ENCODE data around the gene LMO7. TPM values are rescaled to one million over a fixed set of nuclear protein-coding genes. Genes with fewer than 3 reads are reported as not detected.

Gene LMO7
- total RNA-seq, 2 experiments from 2014 or later, result 14.1 to 15.7 TPM

DNA sequence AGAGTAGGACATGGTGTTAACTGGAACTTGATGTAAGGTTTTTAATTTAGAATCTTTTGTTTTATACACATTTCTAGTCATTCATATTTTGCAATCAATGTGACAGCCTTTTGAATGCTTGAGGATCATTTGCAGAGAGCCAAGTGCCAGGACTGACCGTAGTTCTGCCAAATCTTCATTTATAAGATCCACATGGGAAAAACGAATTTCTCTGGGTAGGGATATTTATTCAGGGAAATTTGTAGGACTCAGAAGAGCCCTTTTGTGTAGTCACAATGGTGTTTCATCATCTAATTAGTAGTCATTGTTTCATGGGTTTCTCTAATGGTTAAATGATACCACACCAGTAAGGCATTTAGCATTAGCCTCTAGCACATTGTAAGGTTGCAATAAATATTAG, 161.1 kb downstream of the LMO7 start:
- H3K4me1 Mint-ChIP-seq, result peaks cover 29% of the 10 kb centered on the region
- H3K27me3 Mint-ChIP-seq, result no peaks in the 10 kb centered on the region
- H3K27ac Mint-ChIP-seq, result no peak overlapping the region
- H3K36me3 Mint-ChIP-seq, result peaks cover 23% of the 10 kb centered on the region
- no peak for DNase-seq
- H3K4me3 Mint-ChIP-seq, result no peak overlapping the region
- H3K9me3 Mint-ChIP-seq, result peaks cover 3% of the 10 kb centered on the region

DNA sequence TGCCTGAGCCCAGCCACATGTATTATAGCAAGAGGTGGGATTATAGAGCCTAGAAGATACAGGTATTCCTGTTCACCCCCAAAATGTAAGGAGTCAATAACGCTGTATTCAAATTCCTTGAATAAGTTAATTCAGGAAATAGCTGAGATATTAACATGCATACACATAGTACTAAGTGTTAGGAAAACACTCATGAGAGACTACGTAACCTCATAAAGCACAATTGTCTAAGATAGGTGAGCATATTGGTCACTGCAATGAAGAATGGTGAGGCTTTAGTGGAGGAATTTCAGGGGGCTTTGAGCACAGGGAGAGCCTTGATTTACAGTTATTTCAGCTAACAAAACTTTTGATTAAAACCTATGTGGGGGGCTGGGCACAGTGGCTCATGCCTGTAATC, 161.6 kb downstream of the LMO7 start:
- H3K36me3 Mint-ChIP-seq, result peaks cover 21% of the 10 kb centered on the region
- DNase-seq, result no peak
- H3K4me1 Mint-ChIP-seq, result peaks cover 30% of the 10 kb centered on the region
- no peak overlapping the region for H3K4me3 Mint-ChIP-seq
- peaks cover 3% of the 10 kb centered on the region for H3K9me3 Mint-ChIP-seq
- H3K27me3 Mint-ChIP-seq, result no peaks in the 10 kb centered on the region
- H3K27ac Mint-ChIP-seq, result no peak overlapping the region

DNA sequence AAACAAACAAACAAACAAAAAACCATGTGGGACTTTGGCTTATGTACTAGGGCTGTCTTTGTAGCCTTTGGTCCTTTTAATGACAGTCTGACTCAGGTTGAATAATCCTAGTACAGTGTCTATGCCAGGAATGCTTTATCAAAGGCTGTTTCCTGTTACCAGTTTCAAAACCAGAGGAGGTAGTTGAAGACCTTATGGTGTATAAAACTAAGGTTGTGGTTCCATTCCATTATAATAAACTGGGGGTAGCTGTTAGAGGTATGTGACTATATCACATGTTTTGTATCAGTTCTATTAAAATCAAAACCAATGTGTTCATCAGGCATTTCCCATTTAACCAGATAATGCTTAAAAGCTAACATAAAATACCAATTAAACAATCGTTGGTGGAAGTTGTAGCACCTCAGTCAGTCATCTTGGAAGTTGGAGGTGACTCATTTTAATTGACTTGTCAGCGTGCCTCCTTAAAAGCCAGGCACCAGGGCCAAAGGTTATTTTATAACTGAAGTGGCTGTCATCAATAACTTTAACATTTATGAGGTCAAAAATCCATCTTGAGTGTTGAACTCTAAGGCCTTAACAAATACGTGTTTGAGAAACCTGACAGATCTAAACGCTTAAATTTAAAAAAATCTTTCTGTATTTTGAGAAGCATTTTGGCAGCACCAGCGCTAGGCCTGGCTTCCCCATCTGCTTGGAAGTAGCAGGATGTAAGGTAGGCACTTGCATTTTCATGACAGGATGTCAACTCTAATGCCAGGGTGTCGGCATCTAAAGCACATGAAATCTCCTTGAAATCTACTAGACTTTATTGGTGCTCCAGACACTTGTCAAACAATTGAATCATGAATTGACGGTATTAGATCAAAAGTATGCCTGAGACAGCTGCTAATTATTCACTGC, 162.5 kb downstream of the LMO7 start:
- Mint-ChIP-seq H3K9me3 (peaks cover 2% of the 10 kb centered on the region), H3K4me3 (no peak overlapping the region), H3K27ac (peak overlapping the region; percentile 9), H3K36me3 (peaks cover 21% of the 10 kb centered on the region), H3K27me3 (no peaks in the 10 kb centered on the region), H3K4me1 (peaks cover 37% of the 10 kb centered on the region)
- DNase-seq, result peak; percentile 6

DNA sequence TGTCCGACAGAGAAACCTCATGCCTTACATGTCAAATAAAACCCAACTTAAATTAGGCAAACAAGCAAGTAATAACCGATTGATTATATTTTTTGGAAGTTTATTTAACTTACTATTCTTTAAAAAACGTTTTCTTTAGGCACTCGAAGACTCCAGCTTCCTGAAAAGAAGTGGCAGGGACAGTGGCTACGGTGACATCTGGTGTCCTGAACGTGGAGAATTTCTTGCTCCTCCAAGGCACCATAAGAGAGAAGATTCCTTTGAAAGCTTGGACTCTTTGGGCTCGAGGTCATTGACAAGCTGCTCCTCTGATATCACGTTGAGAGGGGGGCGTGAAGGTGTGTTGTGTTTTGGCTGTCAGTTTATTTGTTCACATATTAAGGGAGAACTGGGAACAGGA, 164.4 kb downstream of the LMO7 start:
- no peak for DNase-seq
- Mint-ChIP-seq H3K27ac (no peak overlapping the region), H3K4me3 (no peak overlapping the region), H3K27me3 (no peaks in the 10 kb centered on the region), H3K9me3 (no peaks in the 10 kb centered on the region), H3K4me1 (peaks cover 34% of the 10 kb centered on the region), H3K36me3 (peaks cover 25% of the 10 kb centered on the region)

DNA sequence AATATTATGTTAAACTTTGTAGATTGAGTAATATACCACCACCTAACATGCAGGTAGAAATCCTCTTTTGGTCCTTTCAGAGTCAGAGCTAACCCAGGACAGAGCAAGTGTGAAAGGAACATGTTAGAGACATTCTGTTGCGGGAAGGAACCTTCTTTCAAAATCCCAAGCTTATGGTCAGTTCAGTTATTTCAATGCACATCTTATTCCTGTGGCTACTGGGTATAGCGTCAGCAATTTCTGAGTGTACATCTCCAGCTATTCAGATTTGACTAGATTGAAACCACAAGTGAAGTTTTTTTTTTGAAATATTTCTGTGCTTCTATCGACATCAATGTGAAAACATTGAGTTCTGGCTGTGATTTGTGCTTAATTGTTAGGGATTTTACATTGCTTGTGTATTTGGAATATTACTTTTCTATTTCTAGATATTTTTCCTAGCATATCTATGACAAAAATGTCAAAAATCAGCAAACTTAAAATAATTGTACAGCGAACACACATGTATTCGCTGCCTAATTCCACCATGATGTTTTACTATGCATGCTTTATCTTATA, 165.3 kb downstream of the LMO7 start:
- Mint-ChIP-seq H3K27ac (no peak overlapping the region), H3K4me1 (peaks cover 34% of the 10 kb centered on the region), H3K4me3 (no peak overlapping the region), H3K9me3 (no peaks in the 10 kb centered on the region), H3K36me3 (peaks cover 22% of the 10 kb centered on the region), H3K27me3 (no peaks in the 10 kb centered on the region)
- no peak for DNase-seq

DNA sequence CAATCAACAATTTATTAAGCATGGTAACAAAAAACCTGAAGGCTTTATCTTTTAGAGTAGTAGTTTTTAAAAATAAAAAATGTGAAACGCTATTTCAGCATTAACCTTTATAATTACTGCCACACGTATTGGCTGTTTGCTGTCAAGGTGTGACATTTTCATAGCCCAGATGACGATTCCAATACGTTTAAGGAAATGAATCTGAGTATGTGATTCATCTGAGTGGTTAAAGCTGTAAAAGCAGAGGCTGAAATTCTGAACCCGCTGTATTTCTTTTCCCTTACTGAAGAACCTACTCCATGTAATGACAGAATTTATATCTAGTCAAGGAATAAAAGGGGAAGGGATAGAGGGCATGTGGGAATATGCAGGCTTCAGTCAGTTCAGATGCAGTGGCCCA, 166.0 kb downstream of the LMO7 start:
- DNase-seq, result no peak
- H3K27me3 Mint-ChIP-seq, result no peaks in the 10 kb centered on the region
- no peaks in the 10 kb centered on the region for H3K9me3 Mint-ChIP-seq
- H3K4me3 Mint-ChIP-seq, result peak overlapping the region; percentile 29
- peaks cover 15% of the 10 kb centered on the region for H3K36me3 Mint-ChIP-seq
- H3K27ac Mint-ChIP-seq, result peak overlapping the region; percentile 58
- peaks cover 34% of the 10 kb centered on the region for H3K4me1 Mint-ChIP-seq

DNA sequence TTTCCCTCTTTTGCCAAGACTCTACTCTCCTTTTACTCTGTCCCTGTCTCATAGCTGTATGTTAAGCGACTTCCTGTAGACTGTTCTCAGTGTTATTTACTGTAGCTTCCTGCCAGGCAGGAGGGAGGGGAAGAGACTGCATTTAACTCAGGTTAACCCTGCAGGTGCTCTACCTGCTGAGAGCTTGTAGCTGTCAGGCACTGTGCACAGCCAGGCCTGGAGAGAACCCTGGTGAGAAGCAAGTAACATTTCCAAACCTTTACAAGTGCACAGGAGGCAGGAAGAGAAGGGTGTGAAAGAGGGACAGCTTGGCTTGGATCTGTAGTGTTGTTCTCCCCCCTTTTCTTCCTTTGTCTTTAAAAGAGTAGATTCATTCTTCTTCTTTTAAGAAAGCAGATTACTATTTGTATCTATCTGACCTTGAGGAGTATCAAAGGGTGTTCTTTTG, 167.1 kb downstream of the LMO7 start:
- peaks cover 18% of the 10 kb centered on the region for H3K36me3 Mint-ChIP-seq
- no peaks in the 10 kb centered on the region for H3K27me3 Mint-ChIP-seq
- H3K27ac Mint-ChIP-seq, result peak overlapping the region; percentile 70
- no peak for DNase-seq
- no peaks in the 10 kb centered on the region for H3K9me3 Mint-ChIP-seq
- peaks cover 33% of the 10 kb centered on the region for H3K4me1 Mint-ChIP-seq
- no peak overlapping the region for H3K4me3 Mint-ChIP-seq

DNA sequence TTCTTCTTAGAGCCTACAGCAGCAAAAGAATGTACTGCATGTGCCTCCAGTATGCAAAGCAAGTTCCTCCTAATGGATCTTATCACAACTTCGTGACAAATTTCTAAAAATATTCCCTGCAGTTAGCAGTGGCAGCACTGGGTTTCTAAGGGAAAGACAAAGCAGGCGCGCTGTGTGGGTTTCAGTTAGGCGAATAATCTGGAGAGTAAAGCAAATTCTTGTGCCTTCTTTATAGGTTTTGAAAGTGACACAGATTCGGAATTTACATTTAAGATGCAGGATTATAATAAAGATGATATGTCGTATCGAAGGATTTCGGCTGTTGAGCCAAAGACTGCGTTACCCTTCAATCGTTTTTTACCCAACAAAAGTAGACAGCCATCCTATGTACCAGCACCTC, 167.9 kb downstream of the LMO7 start:
- Mint-ChIP-seq H3K27ac (no peak overlapping the region), H3K4me3 (no peak overlapping the region), H3K4me1 (peaks cover 27% of the 10 kb centered on the region), H3K9me3 (no peaks in the 10 kb centered on the region), H3K36me3 (peaks cover 18% of the 10 kb centered on the region), H3K27me3 (no peaks in the 10 kb centered on the region)
- no peak for DNase-seq

DNA sequence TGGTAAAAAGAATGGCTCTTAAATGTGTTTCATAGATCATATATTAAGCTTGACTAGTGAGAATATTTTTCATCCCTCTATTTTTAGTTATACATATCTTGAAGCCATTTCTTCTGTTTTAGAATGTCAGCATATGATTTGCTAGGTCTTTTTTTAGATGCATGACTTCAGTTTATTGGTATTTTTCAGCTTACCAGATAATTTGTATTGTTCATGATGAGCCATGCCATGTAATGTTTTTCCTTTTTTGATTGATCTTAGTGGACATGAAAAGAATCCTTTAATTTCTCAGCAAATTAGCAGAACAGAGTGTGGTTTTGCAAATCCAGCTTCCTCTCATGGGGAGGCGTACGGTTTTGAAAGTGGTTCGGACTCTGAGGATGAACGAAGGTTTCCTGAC, 168.5 kb downstream of the LMO7 start:
- DNase-seq, result no peak
- peaks cover 18% of the 10 kb centered on the region for H3K36me3 Mint-ChIP-seq
- no peaks in the 10 kb centered on the region for H3K27me3 Mint-ChIP-seq
- no peak overlapping the region for H3K27ac Mint-ChIP-seq
- H3K4me3 Mint-ChIP-seq, result no peak overlapping the region
- no peaks in the 10 kb centered on the region for H3K9me3 Mint-ChIP-seq
- peaks cover 23% of the 10 kb centered on the region for H3K4me1 Mint-ChIP-seq

DNA sequence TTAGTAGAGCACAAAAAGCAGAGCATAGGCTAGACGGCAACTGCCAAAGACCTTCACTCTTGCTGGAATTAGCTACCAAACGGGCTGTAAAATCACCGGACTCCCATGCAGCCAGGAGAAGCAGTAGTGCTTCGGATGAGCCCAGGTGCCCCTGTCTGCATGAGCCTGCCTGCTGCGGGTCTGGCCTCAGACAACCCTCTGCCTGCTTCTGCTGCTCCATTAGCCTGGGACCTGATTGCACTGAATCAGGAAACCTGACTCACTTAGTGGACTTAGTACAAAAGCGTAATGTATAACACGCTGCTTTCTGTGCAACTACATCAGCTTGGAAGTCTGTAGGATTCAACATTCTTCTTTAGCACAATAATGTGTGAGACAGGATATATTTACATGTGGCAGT, 170.0 kb downstream of the LMO7 start:
- Mint-ChIP-seq H3K27me3 (no peaks in the 10 kb centered on the region), H3K4me1 (peaks cover 16% of the 10 kb centered on the region), H3K27ac (no peak overlapping the region), H3K9me3 (no peaks in the 10 kb centered on the region), H3K4me3 (no peak overlapping the region), H3K36me3 (peaks cover 14% of the 10 kb centered on the region)
- no peak for DNase-seq

DNA sequence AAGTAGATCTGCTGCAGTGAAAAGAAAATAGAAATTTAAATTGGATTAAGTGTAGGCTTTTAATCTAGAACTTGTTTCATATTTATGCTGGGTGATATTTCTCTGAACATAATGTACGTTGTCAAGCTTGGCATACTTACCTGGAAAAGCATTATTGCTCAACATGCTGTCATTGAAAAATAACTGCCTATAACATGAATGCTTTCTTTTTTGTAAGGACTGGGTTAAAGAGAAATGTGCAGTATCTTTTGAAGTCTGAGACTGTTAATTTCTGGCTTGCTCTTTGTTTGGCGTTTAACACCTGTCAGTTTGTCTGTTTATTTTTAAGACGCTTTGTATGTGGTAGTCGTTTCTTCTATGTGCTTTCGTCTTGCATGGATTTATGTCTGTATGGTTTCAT, 175.2 kb downstream of the LMO7 start:
- Mint-ChIP-seq H3K4me1 (peaks cover 3% of the 10 kb centered on the region), H3K9me3 (no peaks in the 10 kb centered on the region), H3K4me3 (no peak overlapping the region), H3K36me3 (peaks cover 7% of the 10 kb centered on the region), H3K27me3 (no peaks in the 10 kb centered on the region), H3K27ac (no peak overlapping the region)
- no peak for DNase-seq

DNA sequence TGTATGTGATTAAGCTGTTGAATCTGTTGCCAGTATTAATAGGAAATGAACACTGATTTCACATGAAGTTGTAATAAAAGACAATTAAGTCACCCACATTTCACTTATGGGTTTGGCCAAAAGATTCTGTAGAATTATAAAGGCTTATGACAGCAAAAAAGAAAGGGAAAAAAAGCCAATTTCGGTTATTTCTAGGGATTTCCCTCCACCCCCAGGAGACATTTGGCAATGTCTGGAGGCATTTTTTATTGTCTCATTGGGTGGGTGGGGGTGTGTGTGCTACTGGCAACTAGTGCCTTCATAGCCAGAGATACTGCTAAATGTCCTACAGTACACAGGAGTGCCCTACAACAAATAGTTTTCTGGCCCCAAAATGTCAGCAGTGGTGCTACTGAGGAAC, 175.7 kb downstream of the LMO7 start:
- H3K27me3 Mint-ChIP-seq, result no peaks in the 10 kb centered on the region
- peaks cover 3% of the 10 kb centered on the region for H3K4me1 Mint-ChIP-seq
- no peak overlapping the region for H3K4me3 Mint-ChIP-seq
- peaks cover 7% of the 10 kb centered on the region for H3K36me3 Mint-ChIP-seq
- H3K9me3 Mint-ChIP-seq, result no peaks in the 10 kb centered on the region
- no peak overlapping the region for H3K27ac Mint-ChIP-seq
- DNase-seq, result no peak

DNA sequence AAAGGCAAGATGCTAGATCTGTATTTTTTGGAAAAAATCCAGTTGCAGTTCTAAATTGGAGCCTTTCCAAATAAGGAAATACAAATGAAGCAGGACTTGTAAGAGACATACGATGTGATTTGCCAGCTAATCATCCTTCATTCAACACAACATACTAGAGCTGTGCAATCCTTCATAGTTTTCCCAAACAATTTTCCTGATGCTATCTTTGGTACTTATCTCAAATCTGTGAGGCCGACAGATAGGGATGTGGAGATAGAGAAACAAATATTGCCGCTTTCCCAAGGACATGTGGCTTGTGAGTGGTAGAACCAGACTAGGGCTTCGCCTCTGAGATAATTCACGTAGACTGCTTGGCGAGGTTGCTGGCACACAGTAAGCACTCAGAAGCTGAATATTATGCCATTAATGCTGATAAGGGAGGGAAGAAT, 176.6 kb downstream of the LMO7 start:
- H3K9me3 Mint-ChIP-seq, result no peaks in the 10 kb centered on the region
- H3K27ac Mint-ChIP-seq, result no peak overlapping the region
- DNase-seq, result no peak
- no peak overlapping the region for H3K4me3 Mint-ChIP-seq
- H3K4me1 Mint-ChIP-seq, result peaks cover 3% of the 10 kb centered on the region
- H3K36me3 Mint-ChIP-seq, result peaks cover 2% of the 10 kb centered on the region
- no peaks in the 10 kb centered on the region for H3K27me3 Mint-ChIP-seq

DNA sequence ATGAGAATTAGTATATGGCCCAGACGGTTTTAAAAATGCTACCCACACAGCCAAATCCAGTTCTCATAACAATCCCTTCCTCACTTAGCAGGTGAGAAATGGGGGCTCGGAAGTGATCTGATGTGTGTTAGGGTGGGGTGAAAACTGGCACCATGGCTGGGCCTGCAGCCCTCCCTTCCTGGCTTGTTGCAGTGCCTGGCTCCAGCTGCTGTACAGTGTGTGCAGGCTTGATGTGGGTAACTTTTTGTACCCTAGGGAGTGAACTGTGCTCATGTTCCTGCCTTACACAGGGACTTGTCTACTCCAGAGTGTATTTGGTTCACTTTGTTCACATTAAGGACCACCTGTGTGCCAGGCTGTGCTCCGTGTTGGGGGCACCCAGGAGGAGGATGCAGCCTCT, 177.2 kb downstream of the LMO7 start:
- H3K4me1 Mint-ChIP-seq, result peaks cover 3% of the 10 kb centered on the region
- no peak overlapping the region for H3K27ac Mint-ChIP-seq
- DNase-seq, result no peak
- no peaks in the 10 kb centered on the region for H3K9me3 Mint-ChIP-seq
- H3K4me3 Mint-ChIP-seq, result no peak overlapping the region
- no peaks in the 10 kb centered on the region for H3K27me3 Mint-ChIP-seq
- H3K36me3 Mint-ChIP-seq, result no peaks in the 10 kb centered on the region

DNA sequence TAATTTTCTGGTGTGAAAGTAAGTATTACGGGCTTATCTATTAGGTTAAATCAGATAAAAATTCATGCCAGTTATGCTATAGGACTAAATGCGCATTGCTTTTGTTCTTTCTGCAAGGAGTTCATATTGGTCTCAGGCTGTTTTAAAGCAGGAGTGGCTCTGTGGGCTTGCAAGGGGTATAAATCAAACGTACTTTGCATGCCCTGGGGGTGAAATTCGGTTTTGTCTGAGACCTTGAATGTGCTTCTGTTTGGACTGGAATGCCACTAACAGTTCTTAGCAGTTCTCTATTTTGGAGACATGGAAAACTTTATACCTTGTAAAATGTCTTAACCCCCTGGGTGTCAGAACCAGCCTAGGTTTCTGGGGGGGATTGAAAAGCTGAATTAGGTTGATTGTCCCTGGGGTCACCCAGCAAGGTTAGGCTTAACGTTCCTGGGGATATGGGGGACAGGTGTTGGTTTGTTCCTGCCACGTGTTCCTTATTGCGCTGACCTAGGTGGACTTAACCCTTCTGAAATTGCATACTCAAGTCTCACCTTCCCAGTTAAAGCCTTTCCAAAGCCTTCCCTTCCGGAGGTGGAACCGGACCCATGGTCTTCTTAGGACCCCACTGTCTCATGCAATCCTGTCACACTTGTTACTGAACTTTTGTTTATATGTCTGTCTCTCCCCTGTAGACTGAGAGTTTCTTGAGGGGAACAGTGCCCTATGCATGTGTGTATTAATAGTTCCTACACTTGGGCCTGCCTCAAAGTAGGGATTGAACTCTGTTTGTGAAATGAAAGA, 182.2 kb downstream of the LMO7 start:
- no peaks in the 10 kb centered on the region for H3K4me1 Mint-ChIP-seq
- no peaks in the 10 kb centered on the region for H3K27me3 Mint-ChIP-seq
- H3K4me3 Mint-ChIP-seq, result no peak overlapping the region
- H3K36me3 Mint-ChIP-seq, result peaks cover 8% of the 10 kb centered on the region
- DNase-seq, result no peak
- H3K27ac Mint-ChIP-seq, result no peak overlapping the region
- no peaks in the 10 kb centered on the region for H3K9me3 Mint-ChIP-seq

Data from activated naive CD8-positive, alpha-beta T cell treated with anti-CD3 and anti-CD28 coated beads for 36 hours (primary cell).